ENCODE results near the gene MTHFD1L.
"Not testable (repeated sequence)": the region's sequence is repeated elsewhere in the genome, so short reads cannot be mapped to it uniquely, and the experiment has no call there.

DNA sequence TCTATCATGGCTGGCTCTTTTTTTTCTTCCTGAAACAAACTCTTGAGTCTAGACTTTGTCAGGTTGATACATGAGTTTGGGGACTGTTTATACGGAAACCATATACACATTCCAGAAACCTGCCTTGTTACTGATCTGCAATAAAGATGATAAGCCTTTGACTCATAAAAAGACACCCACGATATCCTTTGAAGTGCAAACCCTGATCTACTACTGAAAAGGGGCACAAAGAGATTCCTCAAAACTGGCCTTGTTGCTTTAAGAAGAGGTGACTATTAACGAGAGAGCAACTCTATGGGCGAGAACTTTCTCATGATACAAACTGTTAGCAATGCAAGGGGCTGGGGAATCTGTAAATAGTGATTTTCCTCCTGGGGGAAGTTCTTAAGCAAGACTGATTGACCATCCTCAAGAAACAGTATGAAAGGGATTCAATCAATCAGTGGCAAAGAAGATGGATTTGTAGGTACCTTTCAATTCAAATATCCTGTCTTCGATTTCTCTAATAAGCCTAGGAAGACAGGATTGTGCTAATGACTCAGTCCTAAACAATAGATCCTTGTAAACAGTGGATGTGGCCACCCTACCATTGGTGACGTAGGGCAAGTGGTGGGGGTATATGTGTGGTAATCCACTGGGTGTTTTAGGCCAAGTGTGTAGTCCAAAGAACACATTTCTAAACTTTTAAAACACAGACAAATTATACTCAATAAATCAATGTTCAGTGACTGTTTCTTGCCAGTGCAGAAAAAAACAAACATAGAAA lies 260.3 kb downstream of the MTHFD1L start:
- TF ChIP-seq, protein P1, sequence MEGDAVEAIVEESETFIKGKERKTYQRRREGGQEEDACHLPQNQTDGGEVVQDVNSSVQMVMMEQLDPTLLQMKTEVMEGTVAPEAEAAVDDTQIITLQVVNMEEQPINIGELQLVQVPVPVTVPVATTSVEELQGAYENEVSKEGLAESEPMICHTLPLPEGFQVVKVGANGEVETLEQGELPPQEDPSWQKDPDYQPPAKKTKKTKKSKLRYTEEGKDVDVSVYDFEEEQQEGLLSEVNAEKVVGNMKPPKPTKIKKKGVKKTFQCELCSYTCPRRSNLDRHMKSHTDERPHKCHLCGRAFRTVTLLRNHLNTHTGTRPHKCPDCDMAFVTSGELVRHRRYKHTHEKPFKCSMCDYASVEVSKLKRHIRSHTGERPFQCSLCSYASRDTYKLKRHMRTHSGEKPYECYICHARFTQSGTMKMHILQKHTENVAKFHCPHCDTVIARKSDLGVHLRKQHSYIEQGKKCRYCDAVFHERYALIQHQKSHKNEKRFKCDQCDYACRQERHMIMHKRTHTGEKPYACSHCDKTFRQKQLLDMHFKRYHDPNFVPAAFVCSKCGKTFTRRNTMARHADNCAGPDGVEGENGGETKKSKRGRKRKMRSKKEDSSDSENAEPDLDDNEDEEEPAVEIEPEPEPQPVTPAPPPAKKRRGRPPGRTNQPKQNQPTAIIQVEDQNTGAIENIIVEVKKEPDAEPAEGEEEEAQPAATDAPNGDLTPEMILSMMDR (IDR thresholded peaks at IDR 0.05): not testable (repeated sequence)
- not testable (repeated sequence) for TF ChIP-seq POLR2A (IDR thresholded peaks at IDR 0.05)
